ENCODE measurements around the gene AMPD3. TPM values are rescaled to one million over a fixed set of nuclear protein-coding genes. Genes with fewer than 3 reads are reported as not detected.

Gene AMPD3
- total RNA-seq, 1 donor from 2014 or later, result 2.6 TPM

DNA sequence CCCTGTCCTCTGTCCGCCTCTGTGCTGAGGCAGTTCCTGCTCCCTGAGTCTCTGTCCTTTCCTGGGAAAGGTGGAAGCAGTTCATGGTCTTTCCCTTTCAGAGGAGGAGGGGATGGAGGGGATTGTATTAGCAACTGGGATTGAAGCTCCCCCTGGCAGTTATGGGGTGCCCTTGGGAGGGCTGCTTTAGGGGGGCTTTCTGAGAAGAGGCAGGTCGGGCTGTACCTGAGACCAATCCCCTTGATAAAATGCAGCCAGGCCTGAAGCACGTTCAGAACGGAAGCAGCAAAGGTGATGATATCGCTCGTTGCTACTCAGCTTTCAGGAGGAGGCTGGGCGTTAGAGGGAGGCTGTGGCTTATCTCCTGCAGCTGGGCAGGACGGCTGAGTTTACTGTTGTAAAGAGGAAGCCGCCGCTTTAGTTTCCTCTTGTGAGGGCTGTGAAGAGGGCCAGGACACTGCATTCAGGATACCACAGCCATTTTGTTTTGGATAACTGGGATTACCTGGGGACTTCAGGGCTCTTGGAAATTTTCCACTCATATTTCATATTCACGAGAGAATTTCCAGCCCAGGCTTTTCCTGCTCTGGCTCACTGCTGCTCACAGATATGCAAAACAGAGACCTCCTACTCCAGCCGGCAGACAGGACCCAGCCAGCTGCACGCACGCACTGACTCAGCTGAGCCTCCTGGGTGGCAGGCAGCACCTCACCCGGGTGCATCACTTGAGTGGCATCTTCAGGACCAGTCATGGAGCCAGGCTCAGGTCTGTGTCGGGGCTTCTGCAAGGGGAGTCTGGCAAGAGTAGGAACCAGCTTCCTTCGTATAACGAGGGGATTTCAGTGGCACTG, 798 bp downstream of the AMPD3 start:
- DNase-seq (peak; percentile 65), ATAC-seq (ENCODE audit: poor library complexity) (peak; percentile 77)
- intact Hi-C loops (cut with DNase I), result no loop called here

DNA sequence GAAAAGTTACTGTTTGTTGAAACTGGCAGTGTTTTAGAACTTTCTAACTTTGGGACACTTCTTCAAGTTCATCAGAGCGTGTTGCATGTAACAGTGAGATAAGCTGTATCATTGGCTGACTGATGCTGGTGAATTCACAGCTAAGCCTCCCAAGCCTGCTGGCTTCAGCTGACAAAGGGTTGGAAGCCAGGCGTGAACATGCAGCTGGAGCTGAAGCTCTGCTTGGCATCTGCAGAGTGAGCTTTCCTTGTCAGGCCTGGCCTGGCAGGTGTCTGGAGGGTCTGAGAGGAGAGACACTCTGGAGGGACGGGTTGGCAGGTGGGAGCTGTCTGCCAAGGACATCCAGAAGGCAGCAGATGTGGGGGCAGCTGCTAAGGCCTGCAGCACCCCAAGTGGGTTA, 1.5 kb downstream of the AMPD3 start:
- intact Hi-C loops (cut with DNase I), result no loop called here
- DNase-seq, result no peak
- ATAC-seq (ENCODE audit: poor library complexity), result no peak

- intact Hi-C loops (cut with DNase I), result no loop called here
- ATAC-seq (ENCODE audit: poor library complexity), result no peak
- DNase-seq, result no peak
These were observed 2.8 kb downstream of the AMPD3 start for GRCh38 chr11:10457901-10458300.

DNA sequence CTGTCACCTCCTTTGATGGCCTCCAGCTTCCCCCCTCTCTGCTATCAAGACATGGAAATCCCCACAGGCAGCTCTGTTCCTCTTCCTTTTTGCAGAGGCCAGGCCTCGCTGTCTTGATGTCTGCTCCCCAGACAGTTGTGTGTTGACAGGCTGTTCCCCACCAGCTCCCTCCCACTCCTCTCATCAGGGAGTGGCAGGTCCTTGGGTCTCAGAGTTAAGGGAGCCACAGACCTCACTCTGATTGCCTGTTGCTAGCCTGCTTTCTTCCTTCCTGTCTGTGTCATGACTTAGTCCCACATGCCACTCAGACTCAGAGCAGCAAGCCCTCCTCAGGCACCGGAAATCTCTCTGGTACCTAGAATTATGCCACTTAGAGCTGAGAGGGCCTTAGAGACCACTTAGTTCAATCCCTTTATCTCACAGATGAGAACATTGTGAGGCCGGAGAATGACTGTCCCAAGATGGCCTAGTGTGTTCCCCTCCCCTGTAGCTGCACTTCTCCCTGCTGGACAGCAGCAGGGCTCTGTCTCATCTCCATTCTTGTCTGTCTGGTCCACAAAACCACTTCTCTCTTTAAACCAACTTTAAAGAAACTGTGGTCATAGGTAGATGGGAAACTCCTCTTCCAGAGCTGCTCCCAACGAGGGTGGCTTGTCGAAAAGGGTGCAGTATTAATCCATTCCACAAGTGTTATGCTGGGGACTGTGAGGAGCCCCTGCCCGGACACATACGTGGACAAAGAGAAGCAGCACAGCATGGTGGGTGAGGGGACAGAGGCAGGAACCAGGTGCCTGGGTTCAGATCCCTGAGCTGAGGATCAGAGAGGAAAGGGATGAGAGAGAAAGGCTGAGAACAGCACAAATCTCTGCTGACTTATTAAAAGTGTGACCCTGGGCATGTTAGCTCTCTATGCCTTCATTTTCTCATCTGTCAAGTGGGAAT, 4.2 kb downstream of the AMPD3 start:
- ATAC-seq (ENCODE audit: poor library complexity) (no peak), DNase-seq (no peak)
- intact Hi-C loops (cut with DNase I), result no loop called here

GRCh38 chr11:10460611-10461275, 5.7 kb downstream of the AMPD3 start:
- no peak for DNase-seq
- intact Hi-C loops (cut with DNase I), result no loop called here
- ATAC-seq (ENCODE audit: poor library complexity), result no peak

DNA sequence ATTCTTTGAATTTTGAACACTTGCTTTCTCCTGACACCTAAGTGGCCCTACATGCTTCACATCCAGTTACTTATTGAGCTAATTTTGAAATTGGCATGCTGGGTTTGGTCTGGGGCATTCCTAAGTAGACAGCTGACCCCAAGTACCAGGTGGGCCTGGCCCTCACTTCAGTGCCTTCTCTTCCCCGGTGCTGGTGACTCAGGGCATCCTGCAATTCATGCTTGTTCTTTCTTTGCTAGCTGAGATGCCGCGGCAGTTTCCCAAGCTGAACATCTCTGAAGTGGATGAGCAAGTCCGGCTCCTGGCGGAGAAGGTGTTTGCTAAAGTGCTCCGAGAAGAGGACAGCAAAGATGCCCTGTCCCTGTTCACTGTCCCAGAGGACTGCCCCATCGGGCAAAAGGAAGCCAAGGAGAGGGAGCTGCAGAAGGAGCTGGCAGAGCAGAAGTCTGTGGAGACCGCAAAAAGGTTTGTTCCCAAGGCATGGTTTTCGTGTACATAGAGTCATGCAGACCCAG, 6.3 kb downstream of the AMPD3 start:
- intact Hi-C loops (cut with DNase I), result no loop called here
- ATAC-seq (ENCODE audit: poor library complexity) (no peak), DNase-seq (no peak)

GRCh38 chr11:10462746-10463300, 7.8 kb downstream of the AMPD3 start:
- DNase-seq (no peak), ATAC-seq (ENCODE audit: poor library complexity) (no peak)
- intact Hi-C loops (cut with DNase I), result no loop called here

DNA sequence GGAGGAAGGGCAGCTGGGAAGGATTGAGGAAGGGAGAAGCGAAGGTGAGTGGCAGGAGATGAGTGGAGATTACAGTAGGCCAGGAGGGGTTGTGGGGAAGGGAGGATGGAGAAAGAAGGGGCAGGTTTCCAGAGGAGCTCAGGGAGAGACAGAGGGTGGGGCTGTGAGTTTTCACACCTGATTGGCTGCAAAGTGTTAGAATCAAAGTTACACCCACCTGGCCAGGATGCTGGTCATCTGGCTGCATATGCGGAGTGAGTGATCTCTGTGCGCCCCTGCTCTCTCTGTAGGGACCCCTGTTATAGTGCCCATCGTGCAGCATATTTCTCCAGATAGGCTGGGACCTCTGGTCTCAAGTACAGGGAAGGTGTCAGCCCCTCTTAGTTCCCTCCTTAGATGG, 18.3 kb downstream of the AMPD3 start:
- ATAC-seq (ENCODE audit: poor library complexity) (no peak), DNase-seq (no peak)
- intact Hi-C loops (cut with DNase I), result no loop called here

- intact Hi-C loops (cut with DNase I), result no loop called here
- ATAC-seq (ENCODE audit: poor library complexity), result no peak
- DNase-seq, result no peak
These were observed 19.5 kb downstream of the AMPD3 start for GRCh38 chr11:10474551-10474950.

DNA sequence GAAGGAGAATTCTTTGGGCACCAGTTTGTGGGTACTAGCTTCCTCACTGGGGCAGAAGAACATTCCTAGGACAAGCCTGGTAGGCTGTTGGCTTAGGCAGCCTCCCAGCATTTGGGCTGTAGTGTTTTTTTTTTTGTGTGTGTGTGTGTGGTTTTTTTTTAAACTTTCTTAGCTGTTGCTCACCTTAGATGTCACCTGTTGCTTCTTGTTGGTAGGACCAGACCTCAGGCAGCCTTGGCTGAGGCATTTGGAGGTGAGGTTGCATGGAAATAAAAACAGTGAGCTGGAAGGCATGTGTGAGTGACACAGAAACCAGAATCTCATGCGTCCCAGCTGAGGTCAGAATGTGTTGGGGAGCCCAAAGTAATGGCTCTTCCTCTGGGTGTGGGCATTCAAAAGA, 21.3 kb downstream of the AMPD3 start:
- no peak for DNase-seq
- intact Hi-C loops (cut with DNase I), result no loop called here
- ATAC-seq (ENCODE audit: poor library complexity), result no peak

DNA sequence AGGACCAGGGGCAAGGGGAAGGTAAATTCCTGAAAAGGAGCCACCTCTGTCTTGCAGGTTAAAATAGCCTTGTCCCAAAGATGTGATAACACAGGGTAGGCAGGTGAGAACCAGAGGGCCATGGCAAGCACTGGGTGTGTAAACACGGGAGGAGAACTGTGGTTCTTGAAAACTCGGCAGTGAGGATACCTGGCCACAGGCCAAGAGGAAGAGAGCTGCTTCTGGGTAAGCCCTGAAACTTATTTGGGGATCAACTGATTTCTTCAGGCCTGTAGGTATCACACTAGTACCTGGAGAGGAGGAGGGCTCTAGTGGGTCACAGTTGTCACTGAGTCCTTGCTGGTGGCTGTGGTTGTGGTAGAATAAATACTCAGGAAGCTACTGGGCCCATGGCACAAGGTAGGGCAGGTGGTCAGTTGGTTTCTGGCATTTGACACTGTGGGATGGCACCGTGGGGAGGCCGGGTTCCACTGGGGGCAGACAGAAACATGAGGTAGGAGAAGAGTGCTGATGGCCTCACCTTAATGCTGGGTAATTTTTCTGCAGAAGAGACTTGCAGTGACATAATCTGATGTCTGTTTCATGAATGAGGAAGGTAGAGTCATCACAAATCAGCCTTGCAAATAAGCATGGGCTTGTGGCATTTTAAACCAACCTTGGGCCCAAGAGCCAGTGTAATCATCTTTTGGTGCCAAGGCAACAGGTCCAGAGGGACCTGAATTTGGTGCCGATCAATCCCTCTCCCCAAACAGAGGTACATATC, 22.0 kb downstream of the AMPD3 start:
- ATAC-seq (ENCODE audit: poor library complexity) (no peak), DNase-seq (no peak)
- intact Hi-C loops (cut with DNase I), result no loop called here

DNA sequence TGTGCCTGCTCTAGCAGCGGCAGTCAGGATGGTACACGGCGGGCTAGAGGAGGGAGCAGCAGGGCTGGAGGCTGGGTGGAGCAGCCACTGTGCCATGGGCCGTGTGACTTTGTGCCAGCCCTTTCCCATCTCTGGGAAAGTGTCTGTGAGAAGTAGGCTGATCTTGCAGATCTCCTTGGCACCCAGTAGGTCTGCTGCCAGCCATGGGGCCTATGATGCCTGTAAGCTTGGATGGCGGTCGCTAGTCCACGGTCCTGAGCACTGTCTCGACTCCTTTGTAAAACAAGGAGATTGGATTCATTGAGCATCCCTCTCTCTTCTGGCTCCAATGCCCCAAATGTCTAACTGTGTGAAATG, 22.6 kb downstream of the AMPD3 start:
- intact Hi-C loops (cut with DNase I), result no loop called here
- no peak for ATAC-seq (ENCODE audit: poor library complexity)

GRCh38 chr11:10478066-10478465, 23.0 kb downstream of the AMPD3 start:
- intact Hi-C loops (cut with DNase I), result no loop called here
- ATAC-seq (ENCODE audit: poor library complexity) (no peak), DNase-seq (no peak)

More for the DNA sequence above, 22.6 kb downstream of the AMPD3 start:
- DNase-seq, result no peak

DNA sequence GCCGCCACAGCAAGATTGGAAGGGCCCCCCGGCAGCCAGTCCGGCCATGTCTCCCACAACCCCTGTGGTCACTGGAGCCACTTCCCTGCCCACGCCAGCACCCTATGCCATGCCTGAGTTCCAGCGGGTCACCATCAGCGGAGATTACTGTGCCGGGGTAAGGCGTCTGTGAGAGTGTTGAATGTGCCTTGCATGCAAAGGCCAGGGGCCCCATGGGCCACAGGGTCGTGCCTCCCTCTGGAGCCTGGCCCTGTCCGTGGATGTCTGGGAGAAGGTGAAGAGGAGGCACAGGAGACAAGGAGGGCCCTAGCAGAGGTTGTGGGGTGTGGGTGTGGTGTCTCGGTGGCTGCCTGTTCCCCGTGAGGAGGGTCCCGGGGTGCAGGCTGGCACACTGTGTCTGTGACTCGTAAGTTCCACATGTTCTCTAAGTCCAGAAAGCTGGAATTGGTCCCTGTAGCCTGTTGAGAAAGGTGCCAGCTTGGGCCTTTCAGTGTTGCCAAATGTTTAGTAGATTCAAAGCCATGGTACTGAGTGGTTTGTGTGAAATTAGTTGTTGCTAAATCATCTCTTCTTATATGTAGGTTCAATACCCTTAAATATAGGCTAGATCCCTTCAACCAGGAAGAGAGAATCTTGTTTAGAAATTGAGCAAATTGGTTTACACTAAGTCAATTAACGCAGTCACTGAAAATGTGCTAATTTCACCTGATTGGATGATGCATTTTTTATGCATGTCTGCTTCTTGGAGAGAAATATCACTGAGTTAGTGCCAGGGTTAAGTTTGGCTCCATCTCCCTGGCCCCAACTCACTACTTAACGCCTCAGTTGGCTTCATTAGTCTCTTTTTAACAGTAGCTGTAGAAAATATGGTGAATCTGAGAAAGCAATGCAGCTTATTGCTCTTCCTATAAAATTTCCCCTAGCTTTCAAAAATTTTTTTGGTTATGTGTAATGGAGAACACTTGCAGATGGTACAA, 23.8 kb downstream of the AMPD3 start:
- DNase-seq (no peak), ATAC-seq (ENCODE audit: poor library complexity) (peak; percentile 25)
- intact Hi-C loops (cut with DNase I), result no loop called here

DNA sequence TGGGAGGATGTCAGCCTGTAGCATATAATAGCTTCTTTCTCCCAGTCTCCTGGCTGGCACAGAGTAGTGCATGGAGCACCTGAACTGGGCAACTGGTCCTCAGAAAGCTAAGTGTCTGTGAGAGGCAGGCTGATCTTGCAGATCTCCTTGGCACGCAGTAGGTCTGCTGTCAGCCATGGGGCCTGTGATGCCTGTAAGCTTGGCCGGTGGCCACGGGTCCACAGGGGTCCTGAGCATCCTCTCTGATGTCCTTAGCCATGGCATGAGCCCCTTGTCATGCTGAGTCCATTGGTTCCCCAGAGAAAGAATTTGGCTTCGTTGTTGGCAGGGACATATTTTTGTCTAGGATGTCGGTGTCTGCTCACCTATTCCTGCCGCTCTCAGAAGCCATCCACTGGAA, 25.0 kb downstream of the AMPD3 start:
- ATAC-seq (ENCODE audit: poor library complexity), result no peak

GRCh38 chr11:10480760-10481159, 25.7 kb downstream of the AMPD3 start:
- intact Hi-C loops (cut with DNase I), result no loop called here
- ATAC-seq (ENCODE audit: poor library complexity) (no peak), DNase-seq (no peak)

More for the DNA sequence above, 25.0 kb downstream of the AMPD3 start:
- intact Hi-C loops (cut with DNase I), result no loop called here
- DNase-seq, result no peak

Measured in Right ventricle myocardium superior (tissue), 1 donor.